ENCODE data around the gene POMT2. TPM values are rescaled to one million over a fixed set of nuclear protein-coding genes. Genes with fewer than 3 reads are reported as not detected.

POMT2 gene
- total RNA-seq, 1 donor from 2014 or later = 41.5 TPM

DNA sequence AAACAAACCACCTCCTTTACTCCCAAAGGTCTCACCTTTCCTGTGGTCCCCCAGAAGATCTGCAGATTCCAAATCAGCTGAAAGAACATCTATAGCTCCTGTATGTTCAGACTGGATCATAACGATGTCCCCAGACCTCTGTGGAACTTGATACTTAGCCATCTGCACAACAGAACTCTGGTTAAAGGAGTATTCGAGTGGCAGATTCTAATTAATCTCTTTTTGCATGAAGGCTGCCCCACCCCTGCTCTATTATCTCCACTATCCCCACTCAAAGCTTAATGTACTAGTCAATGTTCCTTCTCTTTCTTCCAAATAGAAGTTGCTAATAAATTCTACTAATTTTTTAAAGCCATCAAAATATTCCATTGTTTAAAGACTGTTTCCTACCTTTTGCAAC lies 23.0 kb upstream of the POMT2 start:
- TF ChIP-seq CTCF (IDR thresholded peaks at IDR 0.05; ENCODE audit: partially characterized antibody, unreplicated experiment) = no peak
- H3K9me3 Mint-ChIP-seq (ENCODE audit: unreplicated experiment) = peaks cover 4% of the 10 kb centered on the region
- peaks cover 13% of the 10 kb centered on the region for H3K4me1 Mint-ChIP-seq (ENCODE audit: low read depth, unreplicated experiment)
- DNase-seq = no peak
- no peak overlapping the region for H3K27ac Mint-ChIP-seq (ENCODE audit: unreplicated experiment)
- no peaks in the 10 kb centered on the region for H3K36me3 Mint-ChIP-seq (ENCODE audit: unreplicated experiment)
- H3K4me3 Mint-ChIP-seq (ENCODE audit: unreplicated experiment) = no peak overlapping the region
- H3K27me3 Mint-ChIP-seq (ENCODE audit: unreplicated experiment) = peaks cover 2% of the 10 kb centered on the region

- DNase-seq = no peak
- no peak overlapping the region for H3K4me3 Mint-ChIP-seq (ENCODE audit: unreplicated experiment)
- peaks cover 2% of the 10 kb centered on the region for H3K27me3 Mint-ChIP-seq (ENCODE audit: unreplicated experiment)
- H3K36me3 Mint-ChIP-seq (ENCODE audit: unreplicated experiment) = no peaks in the 10 kb centered on the region
- TF ChIP-seq CTCF (IDR thresholded peaks at IDR 0.05; ENCODE audit: partially characterized antibody, unreplicated experiment) = no peak
- H3K27ac Mint-ChIP-seq (ENCODE audit: unreplicated experiment) = no peak overlapping the region
- H3K4me1 Mint-ChIP-seq (ENCODE audit: low read depth, unreplicated experiment) = peaks cover 13% of the 10 kb centered on the region
- H3K9me3 Mint-ChIP-seq (ENCODE audit: unreplicated experiment) = peaks cover 4% of the 10 kb centered on the region
Measured at GRCh38 chr14:77342726-77343397, 22.2 kb upstream of the POMT2 start.

DNA sequence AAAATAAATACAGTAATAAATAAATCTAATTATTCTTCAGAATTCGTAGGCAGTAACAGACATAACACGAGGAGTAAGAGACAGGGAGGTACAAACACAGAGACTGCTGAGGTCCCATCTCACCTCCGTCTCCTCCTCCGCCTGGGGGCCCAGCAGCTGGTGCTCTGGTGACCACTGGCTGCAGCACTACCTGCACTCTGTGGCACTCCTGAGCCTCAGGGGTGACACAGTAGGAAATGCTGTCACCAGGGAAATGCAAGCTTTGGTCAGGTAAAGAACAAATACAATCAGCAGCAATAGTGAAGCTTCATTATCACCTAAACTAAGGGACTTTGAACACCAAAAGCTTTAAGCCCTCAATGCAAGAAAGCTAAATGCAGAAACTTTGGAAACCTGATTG lies 19.7 kb upstream of the POMT2 start:
- H3K4me1 Mint-ChIP-seq (ENCODE audit: low read depth, unreplicated experiment) = peaks cover 13% of the 10 kb centered on the region
- no peaks in the 10 kb centered on the region for H3K27me3 Mint-ChIP-seq (ENCODE audit: unreplicated experiment)
- H3K4me3 Mint-ChIP-seq (ENCODE audit: unreplicated experiment) = no peak overlapping the region
- no peaks in the 10 kb centered on the region for H3K36me3 Mint-ChIP-seq (ENCODE audit: unreplicated experiment)
- H3K9me3 Mint-ChIP-seq (ENCODE audit: unreplicated experiment) = no peaks in the 10 kb centered on the region
- no peak for DNase-seq
- TF ChIP-seq CTCF (IDR thresholded peaks at IDR 0.05; ENCODE audit: partially characterized antibody, unreplicated experiment) = no peak
- no peak overlapping the region for H3K27ac Mint-ChIP-seq (ENCODE audit: unreplicated experiment)

DNA sequence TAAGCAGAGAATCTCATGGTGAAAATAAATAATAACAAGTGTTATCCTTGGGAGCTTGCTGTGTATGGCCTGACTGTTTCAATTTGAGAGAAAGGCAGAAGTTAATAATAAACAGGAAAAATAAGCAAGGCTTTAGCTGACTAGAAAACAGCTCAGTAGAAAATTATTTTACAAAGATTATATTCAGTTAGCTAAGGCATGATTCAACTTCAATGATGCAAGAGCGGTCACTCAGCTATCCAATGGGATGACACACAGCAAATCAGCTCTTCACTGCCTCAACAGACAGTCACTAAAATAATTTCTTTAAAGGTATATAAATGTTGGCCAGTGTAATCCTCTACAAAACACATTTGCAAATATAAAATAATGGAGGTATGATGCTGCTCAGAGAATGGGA lies 18.7 kb upstream of the POMT2 start:
- Mint-ChIP-seq H3K4me1 (ENCODE audit: low read depth, unreplicated experiment) (peaks cover 12% of the 10 kb centered on the region), H3K27ac (ENCODE audit: unreplicated experiment) (no peak overlapping the region), H3K27me3 (ENCODE audit: unreplicated experiment) (no peaks in the 10 kb centered on the region), H3K36me3 (ENCODE audit: unreplicated experiment) (no peaks in the 10 kb centered on the region), H3K9me3 (ENCODE audit: unreplicated experiment) (no peaks in the 10 kb centered on the region), H3K4me3 (ENCODE audit: unreplicated experiment) (no peak overlapping the region)
- TF ChIP-seq CTCF (IDR thresholded peaks at IDR 0.05; ENCODE audit: partially characterized antibody, unreplicated experiment) = no peak
- no peak for DNase-seq

GRCh38 chr14:77338302-77338701 lies 17.6 kb upstream of the POMT2 start:
- TF ChIP-seq CTCF (IDR thresholded peaks at IDR 0.05; ENCODE audit: partially characterized antibody, unreplicated experiment) = no peak
- H3K36me3 Mint-ChIP-seq (ENCODE audit: unreplicated experiment) = no peaks in the 10 kb centered on the region
- no peak for DNase-seq
- H3K4me3 Mint-ChIP-seq (ENCODE audit: unreplicated experiment) = no peak overlapping the region
- no peaks in the 10 kb centered on the region for H3K27me3 Mint-ChIP-seq (ENCODE audit: unreplicated experiment)
- H3K27ac Mint-ChIP-seq (ENCODE audit: unreplicated experiment) = no peak overlapping the region
- H3K9me3 Mint-ChIP-seq (ENCODE audit: unreplicated experiment) = no peaks in the 10 kb centered on the region
- peaks cover 2% of the 10 kb centered on the region for H3K4me1 Mint-ChIP-seq (ENCODE audit: low read depth, unreplicated experiment)

All from glutamatergic neuron (in vitro differentiated cells).